HG02981 (cell line): Measurements from ENCODE around the gene NFKB1.
"Not testable (repeated sequence)": the region's sequence is repeated elsewhere in the genome, so short reads cannot be mapped to it uniquely, and the experiment has no call there.

Experiments used
- ATAC-seq: cut with Tn5 transposase; IDR thresholded peaks from one replicate; pipeline ENCODE4 v1.9.1; 2021; ENCODE audit warnings: mild to moderate bottlenecking, moderate library complexity; ENCODE audit not compliant: unreplicated experiment

The NFKB1 gene, protein sequence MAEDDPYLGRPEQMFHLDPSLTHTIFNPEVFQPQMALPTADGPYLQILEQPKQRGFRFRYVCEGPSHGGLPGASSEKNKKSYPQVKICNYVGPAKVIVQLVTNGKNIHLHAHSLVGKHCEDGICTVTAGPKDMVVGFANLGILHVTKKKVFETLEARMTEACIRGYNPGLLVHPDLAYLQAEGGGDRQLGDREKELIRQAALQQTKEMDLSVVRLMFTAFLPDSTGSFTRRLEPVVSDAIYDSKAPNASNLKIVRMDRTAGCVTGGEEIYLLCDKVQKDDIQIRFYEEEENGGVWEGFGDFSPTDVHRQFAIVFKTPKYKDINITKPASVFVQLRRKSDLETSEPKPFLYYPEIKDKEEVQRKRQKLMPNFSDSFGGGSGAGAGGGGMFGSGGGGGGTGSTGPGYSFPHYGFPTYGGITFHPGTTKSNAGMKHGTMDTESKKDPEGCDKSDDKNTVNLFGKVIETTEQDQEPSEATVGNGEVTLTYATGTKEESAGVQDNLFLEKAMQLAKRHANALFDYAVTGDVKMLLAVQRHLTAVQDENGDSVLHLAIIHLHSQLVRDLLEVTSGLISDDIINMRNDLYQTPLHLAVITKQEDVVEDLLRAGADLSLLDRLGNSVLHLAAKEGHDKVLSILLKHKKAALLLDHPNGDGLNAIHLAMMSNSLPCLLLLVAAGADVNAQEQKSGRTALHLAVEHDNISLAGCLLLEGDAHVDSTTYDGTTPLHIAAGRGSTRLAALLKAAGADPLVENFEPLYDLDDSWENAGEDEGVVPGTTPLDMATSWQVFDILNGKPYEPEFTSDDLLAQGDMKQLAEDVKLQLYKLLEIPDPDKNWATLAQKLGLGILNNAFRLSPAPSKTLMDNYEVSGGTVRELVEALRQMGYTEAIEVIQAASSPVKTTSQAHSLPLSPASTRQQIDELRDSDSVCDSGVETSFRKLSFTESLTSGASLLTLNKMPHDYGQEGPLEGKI

DNA sequence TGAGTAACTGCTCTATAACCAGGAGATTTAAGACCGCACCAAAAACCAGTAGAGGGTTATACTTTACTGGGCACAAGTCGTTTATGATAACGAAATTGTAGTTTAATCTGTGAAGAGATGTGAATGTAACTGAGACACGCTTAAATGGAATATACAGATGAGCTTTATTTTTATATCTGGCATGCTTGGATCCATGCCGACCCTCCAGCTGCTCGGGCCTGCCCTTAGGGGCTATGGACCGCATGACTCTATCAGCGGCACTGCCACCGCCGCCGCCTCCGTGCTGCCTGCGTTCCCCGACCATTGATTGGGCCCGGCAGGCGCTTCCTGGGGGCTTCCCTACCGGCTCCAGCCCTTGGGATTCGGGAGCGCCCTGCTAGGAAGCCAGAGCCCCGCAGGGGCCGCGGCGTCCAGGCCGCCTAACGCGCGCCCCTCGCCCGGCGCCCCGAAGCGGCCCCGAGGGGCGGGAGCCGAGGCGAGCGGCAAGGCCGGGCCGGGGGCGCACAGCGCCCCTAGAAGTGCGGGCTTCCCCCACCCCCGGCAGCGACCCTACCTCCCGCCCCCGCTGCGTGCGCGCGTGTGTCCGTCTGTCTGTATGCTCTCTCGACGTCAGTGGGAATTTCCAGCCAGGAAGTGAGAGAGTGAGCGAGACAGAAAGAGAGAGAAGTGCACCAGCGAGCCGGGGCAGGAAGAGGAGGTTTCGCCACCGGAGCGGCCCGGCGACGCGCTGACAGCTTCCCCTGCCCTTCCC lies at the start of gene NFKB1:
Gene NFKB1 (plus strand): TSS at position 664 of the 751 bp plus-strand sequence. CDS start 24,160 bp downstream, outside the sequence.
- ATAC-seq: peak; percentile 52

DNA sequence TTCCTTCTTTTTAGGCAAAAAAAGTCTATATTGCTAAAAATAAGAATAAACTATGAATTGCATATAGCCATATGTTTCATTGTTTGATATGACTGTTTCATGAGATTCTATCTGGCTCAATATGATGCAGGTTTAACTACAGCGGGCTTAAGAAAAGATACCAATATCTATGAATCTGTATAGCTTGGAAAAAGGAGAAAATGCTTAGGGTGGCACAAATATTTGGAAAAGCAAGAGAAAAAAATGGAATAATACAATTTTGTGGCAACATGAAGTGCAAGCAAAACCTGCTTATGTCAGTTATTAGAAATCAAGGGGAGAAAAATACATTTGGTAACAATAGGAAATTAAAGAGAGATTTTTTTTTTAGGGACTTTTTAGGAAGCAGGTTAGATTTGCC lies 48.3 kb upstream of the NFKB1 start:
- ATAC-seq: no peak

DNA sequence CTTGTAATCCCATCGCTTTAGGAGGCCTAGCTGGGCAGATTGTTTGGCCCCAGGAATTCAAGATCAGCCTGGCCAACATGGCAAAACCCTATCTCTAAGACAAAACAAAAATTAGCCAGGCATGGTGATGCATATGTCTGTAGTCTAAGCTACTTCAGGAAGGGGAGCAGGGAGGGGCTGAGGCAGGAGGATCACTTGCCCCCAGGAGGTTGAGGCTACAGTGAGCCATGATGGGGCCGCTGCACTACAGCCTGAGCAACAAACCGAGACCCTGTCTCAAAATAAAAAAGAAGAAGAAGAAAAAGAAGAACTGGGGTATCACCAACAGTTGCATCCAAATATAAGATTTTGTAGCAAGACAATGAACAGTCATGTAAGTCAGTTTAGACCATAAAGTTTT lies 47.3 kb upstream of the NFKB1 start:
- ATAC-seq: no peak

GRCh38 chr4:102454268-102454667 lies 46.9 kb upstream of the NFKB1 start:
- no peak for ATAC-seq

DNA sequence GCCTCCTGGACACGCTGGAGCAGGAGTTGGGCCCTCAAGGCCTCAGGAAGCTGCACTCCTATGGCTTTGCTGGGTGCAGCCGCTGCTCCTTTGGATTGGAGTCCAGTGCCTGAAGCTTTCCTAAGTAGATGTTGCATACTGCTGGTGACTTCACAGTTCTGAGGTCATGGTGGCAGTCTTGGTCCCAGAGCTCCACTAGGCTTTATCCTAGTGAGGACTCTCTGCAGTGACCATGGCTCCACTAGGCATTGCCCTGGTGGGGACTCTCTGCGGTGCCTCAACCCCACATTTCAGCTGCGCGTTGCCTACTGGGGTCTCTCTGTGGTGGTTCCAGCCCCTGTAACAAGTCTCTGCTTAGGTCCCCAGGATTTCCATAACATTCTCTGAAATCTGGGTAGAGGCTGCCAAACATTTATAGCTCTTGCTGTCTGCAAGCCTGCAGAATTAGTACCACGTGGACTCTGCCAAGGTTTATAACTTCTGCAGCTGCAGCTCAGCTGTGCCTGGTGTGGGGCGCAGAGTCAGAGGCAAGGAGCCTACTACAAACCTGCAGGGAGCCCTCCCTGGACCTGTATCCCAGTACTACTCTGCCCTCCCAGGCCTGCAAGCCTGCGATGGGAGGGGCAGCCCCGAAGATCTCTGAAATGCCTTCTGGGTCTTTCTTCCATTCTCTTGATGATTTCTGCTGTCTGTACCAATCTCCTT lies 46.0 kb upstream of the NFKB1 start:
- no peak for ATAC-seq

DNA sequence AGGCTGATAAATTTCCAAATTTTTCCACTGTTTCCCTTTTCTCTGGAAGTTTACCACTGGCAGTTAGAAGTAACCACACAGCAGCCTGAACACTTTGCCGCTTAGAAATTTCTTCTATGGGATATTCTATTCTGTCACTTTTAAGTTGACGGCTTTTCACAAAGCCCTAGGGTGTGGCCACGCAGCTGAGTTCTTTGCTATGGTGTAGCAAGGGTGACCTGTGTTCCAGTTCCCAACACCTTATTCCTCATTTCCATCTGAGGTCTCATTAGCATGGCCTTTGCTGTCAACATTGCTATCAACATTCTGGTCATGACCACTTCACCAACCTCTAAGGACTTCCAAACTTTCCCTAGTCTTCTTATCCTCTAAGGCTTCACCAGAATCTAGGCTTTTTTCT lies 45.4 kb upstream of the NFKB1 start:
- ATAC-seq: no peak

- ATAC-seq: no peak
Measured at GRCh38 chr4:102466298-102466697, 34.9 kb upstream of the NFKB1 start.

DNA sequence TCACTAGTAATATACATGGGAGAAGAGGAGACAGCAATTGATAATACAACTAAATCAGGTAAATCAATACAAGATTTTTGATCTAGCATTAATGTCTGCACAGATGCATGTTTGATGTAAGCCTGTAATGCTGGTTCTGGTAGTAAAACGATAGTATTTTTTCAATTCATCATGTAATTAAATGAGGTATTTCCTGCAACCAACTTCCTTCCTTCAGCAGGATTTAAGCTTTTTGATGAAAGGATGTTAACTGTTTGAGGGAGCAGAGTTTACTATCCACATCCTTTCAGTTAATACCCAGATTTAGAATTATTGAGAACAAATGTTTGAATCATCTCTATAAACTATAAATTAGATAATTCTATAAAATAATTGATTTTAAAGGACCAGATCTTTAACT lies 31.4 kb upstream of the NFKB1 start:
- no peak for ATAC-seq

DNA sequence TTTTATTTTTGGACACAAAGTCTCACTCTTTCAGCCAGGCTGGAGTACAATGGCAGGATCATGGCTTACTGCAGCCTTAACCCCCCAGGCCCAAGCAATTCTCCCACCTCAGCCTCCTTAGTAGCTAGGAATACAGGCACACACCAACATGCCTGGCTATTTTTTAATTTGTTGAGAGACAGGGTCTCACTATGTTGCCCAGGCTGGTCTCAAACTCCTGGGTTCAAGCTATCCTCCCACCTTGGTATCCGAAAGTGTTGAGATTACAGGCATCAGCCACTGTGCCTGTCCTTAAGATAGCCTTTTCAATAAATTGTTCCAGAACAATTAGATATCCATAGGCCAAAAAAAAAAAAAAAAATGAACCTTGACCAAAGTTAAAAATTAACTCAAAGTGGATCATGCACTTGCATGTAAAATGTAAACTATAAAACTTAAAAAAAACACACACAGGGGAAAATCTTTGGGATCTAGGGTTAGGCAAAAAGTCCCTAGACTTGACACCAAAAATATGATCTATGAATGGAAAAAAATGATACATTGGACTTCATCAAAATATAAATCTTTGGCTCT lies 28.6 kb upstream of the NFKB1 start:
- no peak for ATAC-seq

GRCh38 chr4:102473476-102473875 lies 27.7 kb upstream of the NFKB1 start:
- no peak for ATAC-seq

GRCh38 chr4:102474736-102475504 lies 26.2 kb upstream of the NFKB1 start:
- ATAC-seq: no peak

GRCh38 chr4:102477657-102478056 lies 23.5 kb upstream of the NFKB1 start:
- ATAC-seq: no peak

- no peak for ATAC-seq
Measured at GRCh38 chr4:102478186-102478585, 23.0 kb upstream of the NFKB1 start.

- ATAC-seq: not testable (repeated sequence)
Measured at GRCh38 chr4:102479832-102480231, 21.3 kb upstream of the NFKB1 start.

GRCh38 chr4:102483120-102483519 lies 18.0 kb upstream of the NFKB1 start:
- ATAC-seq: no peak

- ATAC-seq: not testable (repeated sequence)
Measured at GRCh38 chr4:102483990-102484692, 17.0 kb upstream of the NFKB1 start.

DNA sequence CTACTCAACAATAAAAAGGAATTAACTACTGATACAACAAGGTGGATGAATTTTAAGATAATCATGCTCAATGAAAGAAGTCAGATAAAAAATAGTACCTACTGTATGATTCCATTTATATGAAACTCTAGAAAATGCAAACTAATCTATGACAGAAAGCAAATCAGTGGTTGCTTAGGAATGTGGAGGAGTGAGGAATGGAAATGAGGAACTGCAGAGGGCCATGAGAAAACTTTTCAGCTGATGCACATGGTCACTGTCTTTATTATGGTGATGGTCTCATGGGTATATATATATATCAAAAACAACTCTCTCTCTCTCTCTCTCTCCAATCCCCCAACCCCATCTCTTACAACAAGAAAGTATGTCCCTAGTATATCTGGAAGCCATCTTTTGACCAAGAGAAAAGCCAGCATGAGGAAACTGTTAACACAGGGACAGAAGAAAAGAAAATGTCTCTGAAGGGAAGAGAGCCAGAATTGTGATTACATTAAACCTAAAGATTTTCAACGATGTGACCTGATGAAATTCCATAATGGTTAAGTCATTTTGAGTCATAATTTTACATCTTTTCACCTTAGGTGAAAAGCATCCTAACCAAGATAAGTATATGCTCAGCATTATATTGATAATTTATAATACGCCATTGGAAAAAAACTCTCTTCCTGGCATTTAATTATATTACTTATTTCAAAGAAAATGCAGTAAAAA lies 8.5 kb upstream of the NFKB1 start:
- no peak for ATAC-seq

DNA sequence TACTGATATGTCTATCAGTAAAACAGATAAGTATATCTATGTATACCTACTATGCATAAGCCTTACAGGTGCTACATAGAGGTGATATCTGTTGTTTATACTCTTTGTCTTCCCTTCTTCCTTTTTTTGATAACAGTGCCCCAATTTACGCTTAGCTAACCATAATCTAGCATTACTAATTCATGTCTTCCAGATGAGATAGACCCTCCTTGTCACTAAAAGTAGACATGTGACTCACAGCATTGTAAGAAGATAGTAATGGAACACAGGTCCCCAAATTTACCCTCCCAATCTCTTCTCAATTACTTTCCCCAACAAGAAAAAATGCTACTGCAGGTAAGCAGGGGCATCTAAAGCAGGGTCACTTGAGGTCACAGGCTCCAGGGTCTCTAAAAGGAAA lies 7.9 kb upstream of the NFKB1 start:
- ATAC-seq: no peak
